ELF-1 (cell line): ENCODE results near the gene ZRANB1.
A peak's percentile ranks its signal among the peaks of the same experiment; 100 is the strongest.
"Not testable (repeated sequence)": the region's sequence is repeated elsewhere in the genome, so short reads cannot be mapped to it uniquely, and the experiment has no call there.

Experiments used
- DNase-seq: peaks from one replicate; pipeline ENCODE4 v3.0.0-alpha.2; 2016; ENCODE audit warnings: low read depth, low spot score

Gene ZRANB1

GRCh38 chr10:124963866-124964720 lies 22.2 kb downstream of the ZRANB1 start:
- no peak for DNase-seq

DNA sequence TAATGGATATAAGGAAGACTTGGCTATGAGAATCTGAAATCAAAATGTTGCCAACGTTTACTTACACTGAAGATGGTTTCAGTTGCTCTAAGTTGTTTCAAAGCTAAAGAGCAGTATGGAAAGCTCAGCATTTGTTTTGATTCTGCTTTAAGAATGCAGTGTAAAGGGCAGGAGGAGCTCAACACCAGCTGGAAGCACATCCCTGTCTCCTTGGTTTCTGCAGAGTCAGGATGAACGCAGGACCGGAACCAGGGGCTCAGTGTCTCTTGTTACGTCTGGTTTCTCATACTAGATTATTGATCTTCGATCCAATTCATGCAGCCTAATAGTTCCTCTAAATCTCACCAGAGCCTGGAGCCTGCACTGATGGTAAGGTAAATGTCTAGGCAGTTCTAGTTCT lies 24.1 kb downstream of the ZRANB1 start:
- DNase-seq: no peak

DNA sequence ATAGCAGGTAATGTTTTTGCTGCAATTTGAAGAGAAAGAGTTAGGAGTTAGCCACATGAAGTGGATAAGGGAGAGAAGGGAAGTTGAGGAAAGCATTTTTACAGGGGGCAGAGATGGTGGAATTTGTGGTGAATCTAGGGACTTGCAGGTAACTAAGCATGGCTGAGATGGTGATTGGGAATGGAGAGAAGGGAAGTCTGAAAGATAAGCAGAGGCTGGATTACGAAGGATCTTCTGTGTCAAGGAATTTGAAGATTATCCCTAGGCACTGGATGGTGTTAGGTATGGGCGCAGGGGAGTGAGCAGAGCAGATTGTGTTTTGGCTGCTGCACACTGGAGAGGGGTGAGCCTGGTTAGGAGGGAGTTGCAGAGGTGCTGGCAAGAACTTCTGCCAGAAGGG lies 25.3 kb downstream of the ZRANB1 start:
- no peak for DNase-seq

GRCh38 chr10:124971276-124971675 lies 29.4 kb downstream of the ZRANB1 start:
- DNase-seq: no peak

DNA sequence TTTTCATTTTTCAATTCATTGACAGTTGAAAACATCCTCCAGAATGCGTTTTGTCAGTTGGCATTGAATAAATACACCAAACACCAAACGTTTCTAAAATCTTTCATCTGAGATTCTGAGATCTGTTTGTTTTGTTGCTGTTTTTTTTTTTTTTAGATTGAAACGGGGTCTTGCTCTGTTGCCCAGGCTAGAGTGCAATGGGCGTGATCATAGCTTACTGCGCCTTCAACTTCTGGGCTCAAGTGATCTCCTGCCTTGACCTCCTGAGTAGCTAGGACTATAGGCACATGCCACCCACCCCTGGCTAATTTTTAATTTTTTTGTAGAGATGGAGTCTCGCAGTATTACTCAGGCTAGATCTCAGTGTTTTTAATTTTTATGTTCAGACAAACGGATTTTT lies 30.7 kb downstream of the ZRANB1 start:
- DNase-seq: no peak

DNA sequence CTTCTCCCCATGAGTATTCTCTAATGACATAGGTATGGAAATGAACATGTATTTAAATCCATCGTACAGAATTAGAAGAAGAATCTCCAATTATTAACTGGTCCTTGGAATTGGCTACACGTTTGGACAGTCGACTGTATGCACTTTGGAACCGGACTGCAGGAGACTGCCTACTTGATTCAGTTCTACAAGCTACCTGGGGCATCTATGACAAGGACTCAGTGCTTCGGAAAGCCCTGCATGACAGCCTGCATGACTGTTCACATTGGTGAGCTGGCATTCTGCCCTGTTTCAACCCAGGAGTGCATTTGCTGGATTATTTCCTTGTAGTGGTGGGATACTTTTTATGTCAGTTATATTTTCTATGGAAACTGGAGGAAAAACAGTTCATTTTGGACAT lies 32.2 kb downstream of the ZRANB1 start:
- DNase-seq: no peak

DNA sequence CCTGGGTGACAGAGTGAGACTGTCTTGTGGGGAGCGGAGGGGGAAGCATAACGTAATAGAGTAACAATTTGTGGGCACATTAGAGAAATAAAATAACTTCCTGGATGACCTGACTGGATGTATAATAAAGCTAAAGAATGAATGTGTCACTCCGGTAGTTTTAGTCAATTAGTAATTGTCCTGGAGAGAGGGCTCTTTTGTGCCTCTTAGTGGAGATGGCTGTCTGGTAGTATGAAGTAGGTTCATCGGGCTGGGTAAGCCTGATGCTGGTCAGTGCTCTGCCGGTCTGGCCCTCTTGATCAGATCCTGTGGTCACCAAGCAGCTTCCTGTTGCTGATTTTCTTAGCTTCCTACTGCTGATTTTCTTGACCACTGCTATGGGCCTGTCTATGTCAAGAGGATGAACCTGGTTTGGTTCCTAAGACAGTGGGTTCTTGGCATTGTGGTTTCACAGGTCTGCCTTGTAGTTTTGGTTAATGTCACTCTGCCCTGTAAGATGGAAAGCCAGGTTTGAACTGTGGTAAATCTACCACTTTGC lies 34.1 kb downstream of the ZRANB1 start:
- no peak for DNase-seq

DNA sequence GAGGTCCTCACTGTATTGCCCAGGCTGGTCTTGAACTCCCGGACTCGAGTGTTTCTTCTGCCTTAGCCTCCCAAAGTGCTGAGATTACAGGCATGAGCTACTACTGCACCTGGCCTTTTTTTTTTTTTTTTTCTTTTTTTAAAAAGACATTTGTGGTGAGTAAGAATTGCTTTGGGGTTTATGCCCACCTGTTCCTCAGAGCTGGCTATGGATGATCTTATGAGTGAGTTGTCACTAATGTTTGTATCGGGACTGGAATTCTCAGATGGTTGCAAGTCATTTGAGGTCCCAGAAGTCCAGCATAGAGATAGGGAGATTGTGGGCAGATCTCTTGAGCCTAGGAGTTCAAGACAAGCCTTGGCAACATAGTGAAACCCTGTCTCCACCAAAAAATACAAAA lies 35.2 kb downstream of the ZRANB1 start:
- no peak for DNase-seq

- DNase-seq: no peak
Measured at GRCh38 chr10:124977648-124978375, 35.9 kb downstream of the ZRANB1 start.

- DNase-seq: no peak
Measured at GRCh38 chr10:124978376-124978725, 36.4 kb downstream of the ZRANB1 start.

GRCh38 chr10:124983321-124983720 lies 41.4 kb downstream of the ZRANB1 start:
- no peak for DNase-seq

DNA sequence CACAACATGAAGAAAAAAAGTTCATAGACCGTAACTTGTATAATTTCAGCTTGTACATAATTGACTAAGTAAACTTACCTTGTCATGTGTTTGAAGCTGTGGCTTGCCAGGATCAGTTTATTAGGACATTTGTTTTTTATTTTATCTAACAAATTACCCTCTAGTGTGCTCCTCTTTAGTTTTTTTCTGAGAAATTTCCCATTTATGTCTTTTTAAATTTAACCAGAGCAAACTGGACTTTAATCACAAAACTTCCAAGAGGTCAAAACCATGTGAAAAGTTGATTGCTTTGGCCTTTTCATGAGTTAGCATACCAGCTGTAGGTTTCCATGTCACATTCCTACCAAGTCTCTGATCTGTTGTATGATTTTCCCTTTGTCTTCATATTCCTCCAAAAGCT lies 42.5 kb downstream of the ZRANB1 start:
- DNase-seq: no peak

DNA sequence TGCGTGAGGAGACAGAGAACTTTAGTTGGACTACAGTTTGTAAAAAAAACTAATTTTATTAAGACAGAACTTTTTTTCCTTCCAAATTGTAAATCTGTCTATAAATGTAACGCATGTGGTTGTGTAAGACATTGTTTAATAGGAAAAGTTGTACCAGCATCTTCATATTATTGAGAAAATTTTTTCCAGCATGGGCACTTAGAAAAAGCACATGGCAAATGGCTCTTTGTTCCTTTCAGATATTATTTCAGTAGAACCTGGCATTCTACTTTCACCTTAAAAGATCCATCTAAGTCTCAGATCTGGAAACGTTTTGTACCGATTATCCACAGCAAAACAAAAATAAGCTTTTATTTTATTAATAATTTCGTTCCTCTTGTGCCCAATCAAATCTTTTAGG lies 43.2 kb downstream of the ZRANB1 start:
- no peak for DNase-seq

GRCh38 chr10:124987788-124988187 lies 45.9 kb downstream of the ZRANB1 start:
- no peak for DNase-seq

GRCh38 chr10:124988753-124989152 lies 46.8 kb downstream of the ZRANB1 start:
- not testable (repeated sequence) for DNase-seq

DNA sequence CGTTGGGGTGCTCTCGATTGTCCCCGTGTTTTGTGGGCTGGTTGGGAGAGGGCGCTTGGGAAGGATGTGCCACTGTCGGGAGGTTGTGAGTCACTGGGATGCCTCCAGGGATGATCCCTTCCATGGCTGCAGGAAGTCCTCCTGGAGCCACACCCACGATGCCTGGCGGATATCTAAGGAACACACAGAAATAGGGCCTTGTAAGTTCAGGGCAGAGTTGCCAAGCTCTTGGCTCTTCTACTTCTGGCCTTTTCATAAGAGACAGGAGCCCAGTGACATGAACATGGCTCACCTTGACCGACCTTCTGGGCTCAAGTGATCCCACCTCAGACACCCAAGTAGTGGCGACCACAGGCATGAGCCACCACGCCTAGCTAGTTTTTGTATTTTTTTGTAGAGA lies 47.6 kb downstream of the ZRANB1 start:
- no peak for DNase-seq

DNA sequence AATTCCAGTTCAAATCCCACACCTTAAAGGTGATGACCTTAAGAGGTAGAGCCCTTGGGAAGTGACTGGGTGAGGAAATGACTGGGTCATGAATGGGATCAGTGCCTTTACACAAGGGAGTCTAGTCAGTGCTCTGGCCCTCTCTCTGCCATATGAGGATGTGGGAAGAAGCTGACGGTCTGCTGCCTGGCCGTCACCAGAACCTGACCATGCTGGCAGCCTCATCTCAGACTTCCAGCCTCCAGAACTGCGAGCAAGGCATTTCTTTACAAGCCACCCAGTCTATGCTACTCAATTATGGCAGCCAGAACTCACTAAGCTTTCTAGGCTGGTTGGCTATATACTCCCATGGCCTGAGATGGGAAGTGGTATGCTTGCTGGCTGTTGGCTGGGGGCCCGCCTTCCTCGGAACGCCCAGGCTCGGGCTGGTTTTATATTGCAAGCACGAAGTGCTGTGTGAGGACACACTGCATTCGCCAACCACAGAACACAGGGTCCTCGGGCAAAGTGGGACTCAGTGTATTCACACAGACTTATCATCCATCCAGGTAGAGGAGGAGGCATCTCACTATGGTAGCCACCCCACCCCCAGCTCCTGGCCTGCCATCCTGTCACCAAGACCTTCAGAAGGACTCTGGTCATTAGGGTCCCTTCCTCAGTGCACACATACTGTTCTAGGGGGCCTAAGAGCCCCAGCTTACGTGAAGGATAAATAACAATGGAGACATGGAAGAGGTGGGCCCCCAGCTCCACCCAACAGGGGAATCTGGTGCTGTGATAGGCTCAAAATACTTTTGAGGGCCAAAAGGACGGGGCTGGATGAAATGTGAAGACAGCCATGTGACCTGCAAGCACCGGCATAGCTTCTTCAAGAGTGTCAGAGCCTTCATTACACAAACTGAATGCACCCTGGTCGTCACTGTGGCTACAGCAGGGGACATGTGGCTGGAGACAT lies 49.0 kb downstream of the ZRANB1 start:
- no peak for DNase-seq

DNA sequence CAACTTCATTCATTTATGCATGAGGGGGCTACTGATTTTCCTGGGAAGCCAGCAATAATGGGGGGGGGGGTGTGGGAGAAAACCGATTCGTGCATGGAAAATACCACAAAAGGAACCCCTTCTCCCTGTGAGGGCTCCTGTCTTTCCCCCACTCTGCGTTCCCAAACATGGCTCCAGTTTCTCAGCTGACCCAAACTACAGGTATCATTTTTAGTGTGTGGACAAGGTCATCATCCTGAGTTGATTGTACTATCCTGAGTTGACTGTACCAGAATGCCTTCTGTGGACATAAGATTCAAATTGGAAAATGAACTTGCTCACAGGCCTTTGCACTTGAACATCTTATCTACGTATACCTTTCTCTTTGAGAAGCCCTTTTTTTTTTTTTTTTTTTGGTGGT lies 49.9 kb downstream of the ZRANB1 start:
- no peak for DNase-seq

DNA sequence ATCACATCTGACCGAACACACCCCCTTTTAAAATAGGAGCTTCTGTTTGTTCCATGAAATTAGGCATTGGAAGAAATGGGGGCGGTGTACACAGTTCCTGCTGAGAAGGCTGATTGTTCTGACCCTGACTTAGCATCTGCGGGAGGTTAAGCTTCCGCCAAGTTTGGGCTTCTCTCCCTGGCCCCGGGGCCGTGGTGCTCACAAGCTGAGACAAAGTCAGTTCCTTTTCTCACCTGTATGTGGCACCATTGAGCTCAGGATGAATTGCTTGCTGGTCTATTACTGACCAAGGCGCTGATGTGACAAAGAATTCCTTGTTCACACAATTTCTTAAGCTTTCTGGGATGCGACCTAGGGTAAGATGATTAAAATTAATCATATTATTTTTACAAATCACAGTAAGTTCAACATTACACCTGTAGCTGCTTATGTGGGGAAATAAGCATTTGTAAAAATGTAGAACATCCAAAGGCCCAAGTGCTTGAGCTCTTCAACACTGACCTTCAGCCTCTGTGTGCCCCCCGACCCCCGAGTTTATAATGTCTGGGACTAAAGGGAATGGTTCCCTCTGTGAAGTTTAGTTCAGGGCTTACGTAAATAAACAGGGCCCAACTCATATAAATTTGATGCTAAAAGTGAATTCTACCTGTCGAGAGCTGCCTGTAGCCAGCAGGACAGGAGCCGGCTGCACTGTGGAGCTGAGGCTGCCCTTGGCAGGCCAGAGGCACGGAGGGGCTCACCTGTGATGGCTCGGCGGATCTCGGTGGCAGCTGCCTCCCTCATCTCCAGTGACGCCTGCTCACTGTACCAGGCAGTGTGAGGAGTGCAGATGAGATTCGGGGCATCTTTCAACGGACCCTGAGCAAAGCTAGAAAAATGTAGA lies 50.8 kb downstream of the ZRANB1 start:
- DNase-seq: peak; percentile 74

DNA sequence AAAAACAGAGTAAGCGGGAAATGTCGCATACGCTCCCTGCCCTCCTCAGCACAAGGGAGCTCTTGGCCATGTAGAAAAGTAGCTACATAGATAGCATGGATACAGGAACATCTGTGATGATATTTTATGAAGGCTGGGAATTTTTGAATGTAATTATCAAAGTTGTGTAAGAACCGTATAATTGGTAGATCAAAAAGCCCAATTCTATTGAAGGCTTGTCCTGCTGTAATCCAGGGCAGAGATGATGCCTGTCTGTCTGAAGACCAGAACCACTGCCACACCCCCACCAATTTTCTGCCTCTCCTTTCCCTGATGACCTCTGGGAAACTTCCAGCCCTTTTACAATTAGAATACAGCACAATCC lies 51.4 kb downstream of the ZRANB1 start:
- DNase-seq: no peak
